ENCODE data around the gene CST5.
"Not testable (repeated sequence)": the region's sequence is repeated elsewhere in the genome, so short reads cannot be mapped to it uniquely, and the experiment has no call there.

The CST5 gene

GRCh38 chr20:23879328-23879798, at the start of gene CST5:
Gene CST5, minus strand, starts transcription at chr20:23879748. Its CDS starts 72 bp downstream, at chr20:23879676.
- DNase-seq (ENCODE audit: extremely low read depth in 1 of 2, low read depth in 1 of 2): no peak

- peak in 1 of 2 donors; percentile 5 for DNase-seq (ENCODE audit: extremely low read depth in 1 of 2, low read depth in 1 of 2)
Observed at GRCh38 chr20:23928788-23929187, 49.2 kb upstream of the CST5 start.

DNA sequence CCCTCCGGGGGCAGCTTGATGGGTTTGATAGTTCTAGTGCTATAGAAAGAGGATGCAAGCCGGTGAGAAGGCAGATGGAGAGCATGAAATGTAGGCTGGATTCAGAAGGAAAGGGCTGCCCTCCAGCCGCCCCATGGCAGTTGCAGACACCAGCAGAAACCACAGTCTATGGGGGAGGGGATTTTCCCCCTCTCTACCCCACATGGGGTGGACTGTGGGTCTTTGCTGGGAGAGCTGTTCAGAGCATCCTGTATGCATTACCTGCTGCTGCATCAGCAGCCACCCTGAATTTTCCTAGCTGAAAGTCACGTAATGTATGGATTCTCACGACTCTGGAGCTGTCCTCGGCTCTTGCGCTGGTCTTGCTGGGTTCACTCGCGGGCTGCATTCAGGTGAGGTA, 48.8 kb upstream of the CST5 start:
- DNase-seq (ENCODE audit: extremely low read depth in 1 of 2, low read depth in 1 of 2): no peak

- DNase-seq (ENCODE audit: extremely low read depth in 1 of 2, low read depth in 1 of 2): no peak
Observed at GRCh38 chr20:23926944-23927872, 47.7 kb upstream of the CST5 start.

DNA sequence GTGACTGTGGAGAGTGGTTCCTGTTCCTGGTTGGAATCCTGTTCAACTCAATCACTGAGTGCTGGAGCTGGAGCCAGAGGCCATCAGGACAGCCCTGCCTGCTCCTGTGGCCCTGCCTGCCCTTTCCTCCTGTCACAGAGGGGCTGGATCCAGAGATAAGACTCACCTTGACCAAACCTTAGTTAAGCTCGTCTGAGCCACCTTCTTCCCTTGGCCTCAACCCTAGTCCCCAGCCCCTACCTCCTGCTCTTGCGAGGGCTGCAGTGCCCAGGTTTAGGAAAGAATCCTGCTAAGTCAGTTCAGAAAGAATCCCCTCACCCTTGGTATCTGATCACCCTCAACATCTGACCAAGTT, 47.0 kb upstream of the CST5 start:
- no peak for DNase-seq (ENCODE audit: extremely low read depth in 1 of 2, low read depth in 1 of 2)

- DNase-seq (ENCODE audit: extremely low read depth in 1 of 2, low read depth in 1 of 2): no peak
Observed at GRCh38 chr20:23925789-23926525, 46.4 kb upstream of the CST5 start.

- no peak for DNase-seq (ENCODE audit: extremely low read depth in 1 of 2, low read depth in 1 of 2)
Observed at GRCh38 chr20:23924751-23925150, 45.2 kb upstream of the CST5 start.

- no peak for DNase-seq (ENCODE audit: extremely low read depth in 1 of 2, low read depth in 1 of 2)
Observed at GRCh38 chr20:23923891-23924435, 44.4 kb upstream of the CST5 start.

DNA sequence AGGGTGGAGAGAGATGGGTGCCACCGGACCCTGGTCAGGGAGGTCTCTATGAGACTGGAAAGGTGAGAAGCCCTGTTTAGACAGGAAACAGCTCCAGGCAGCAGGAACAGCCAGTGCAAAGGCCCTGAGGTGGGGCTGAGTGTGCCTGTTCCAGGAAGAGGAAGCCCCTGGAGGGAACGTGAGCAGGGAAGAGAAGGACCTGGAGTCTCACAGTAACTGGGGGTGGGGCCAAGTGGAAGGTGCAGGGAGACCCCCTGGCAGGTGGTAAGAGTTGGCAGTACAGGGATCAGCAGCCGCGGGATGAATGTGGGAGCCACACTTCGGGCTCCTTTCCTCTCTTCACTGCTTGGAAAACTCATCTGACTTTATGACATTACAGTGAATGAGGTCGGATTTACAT, 43.8 kb upstream of the CST5 start:
- DNase-seq (ENCODE audit: extremely low read depth in 1 of 2, low read depth in 1 of 2): no peak

DNA sequence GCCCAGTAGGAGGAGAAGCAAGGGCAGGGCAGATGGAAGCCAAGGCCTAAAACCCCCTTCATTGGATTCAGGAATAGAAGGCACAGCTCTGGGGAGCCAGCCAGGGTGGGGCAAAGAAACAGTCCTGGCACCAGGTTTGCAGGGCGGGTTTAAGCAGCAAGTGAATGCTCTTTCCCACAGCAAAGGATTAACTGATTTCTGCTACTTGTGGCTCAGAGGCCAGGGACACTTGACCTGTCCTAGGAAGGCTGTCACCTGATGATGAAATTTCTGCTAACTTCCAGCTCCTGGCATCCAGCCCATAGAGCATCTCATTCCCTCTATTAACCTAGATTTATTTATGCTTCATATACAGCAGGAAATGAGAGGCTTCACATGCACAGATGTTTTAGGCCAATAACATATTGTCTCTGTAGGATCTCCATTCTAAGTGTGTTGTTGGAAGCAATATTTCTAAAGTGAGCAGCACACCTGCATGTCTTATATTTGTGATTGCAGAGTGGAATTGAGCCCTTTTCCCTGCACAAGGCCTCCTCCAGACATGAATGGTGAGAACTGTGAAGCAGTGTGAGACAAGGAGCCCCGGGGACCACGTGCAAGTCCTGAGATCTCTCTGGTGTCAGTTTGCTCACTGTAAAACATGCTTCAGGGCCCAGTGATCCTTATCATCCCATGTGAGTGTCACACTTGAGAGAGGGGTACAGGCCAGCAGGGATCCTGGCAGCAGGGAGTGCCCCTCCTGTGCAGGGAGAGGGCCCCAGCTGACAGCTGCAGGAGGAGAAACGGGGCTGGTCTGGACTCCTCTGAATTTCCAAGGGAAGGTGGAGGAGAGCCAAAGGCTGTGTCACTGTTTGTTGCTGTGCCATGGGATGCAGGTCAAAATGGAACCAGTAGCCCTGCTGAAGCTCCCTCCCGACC, 41.1 kb upstream of the CST5 start:
- no peak for DNase-seq (ENCODE audit: extremely low read depth in 1 of 2, low read depth in 1 of 2)

GRCh38 chr20:23918896-23919295, 39.3 kb upstream of the CST5 start:
- no peak for DNase-seq (ENCODE audit: extremely low read depth in 1 of 2, low read depth in 1 of 2)

- no peak for DNase-seq (ENCODE audit: extremely low read depth in 1 of 2, low read depth in 1 of 2)
Observed at GRCh38 chr20:23918101-23918862, 38.7 kb upstream of the CST5 start.

- no peak for DNase-seq (ENCODE audit: extremely low read depth in 1 of 2, low read depth in 1 of 2)
Observed at GRCh38 chr20:23917024-23917725, 37.6 kb upstream of the CST5 start.

DNA sequence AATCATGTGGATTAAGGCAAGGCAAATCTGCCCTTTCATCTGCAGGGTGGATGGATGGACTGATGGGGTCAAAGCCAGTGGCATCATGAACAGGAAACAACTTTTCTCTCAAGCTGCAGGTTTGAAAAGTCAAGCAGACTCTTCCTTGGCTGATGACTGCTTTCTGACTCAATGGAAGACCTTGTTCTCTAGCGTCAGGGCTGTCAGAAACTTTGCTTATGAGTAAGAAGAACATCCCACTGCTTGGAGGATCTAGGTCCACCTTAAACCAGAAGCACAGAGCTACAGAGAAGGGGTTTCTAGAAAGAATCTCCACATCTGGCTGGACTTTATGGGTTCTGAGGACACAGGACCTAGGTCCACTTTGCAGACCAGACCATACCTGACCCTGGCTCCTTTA, 36.3 kb upstream of the CST5 start:
- no peak for DNase-seq (ENCODE audit: extremely low read depth in 1 of 2, low read depth in 1 of 2)

DNA sequence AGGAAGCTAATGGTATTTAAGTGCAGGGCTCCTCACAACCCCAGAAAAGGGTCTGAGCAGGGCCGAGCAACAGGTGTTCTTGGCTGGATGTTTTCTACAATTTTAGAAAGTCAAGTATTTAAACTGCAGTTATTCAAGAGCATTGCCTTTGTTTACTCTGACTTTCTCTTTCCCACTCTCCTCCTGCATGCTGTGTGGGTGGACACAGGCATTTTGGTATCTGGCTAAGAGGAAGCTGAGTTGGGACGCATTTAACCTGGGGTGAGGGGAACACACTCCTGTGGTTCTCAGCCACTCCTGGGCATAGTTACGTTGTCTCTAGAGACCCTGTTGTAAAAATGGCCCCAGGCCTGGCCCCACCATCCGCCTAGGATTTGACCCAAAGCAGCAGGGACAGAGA, 34.9 kb upstream of the CST5 start:
- DNase-seq (ENCODE audit: extremely low read depth in 1 of 2, low read depth in 1 of 2): not testable (repeated sequence)

DNA sequence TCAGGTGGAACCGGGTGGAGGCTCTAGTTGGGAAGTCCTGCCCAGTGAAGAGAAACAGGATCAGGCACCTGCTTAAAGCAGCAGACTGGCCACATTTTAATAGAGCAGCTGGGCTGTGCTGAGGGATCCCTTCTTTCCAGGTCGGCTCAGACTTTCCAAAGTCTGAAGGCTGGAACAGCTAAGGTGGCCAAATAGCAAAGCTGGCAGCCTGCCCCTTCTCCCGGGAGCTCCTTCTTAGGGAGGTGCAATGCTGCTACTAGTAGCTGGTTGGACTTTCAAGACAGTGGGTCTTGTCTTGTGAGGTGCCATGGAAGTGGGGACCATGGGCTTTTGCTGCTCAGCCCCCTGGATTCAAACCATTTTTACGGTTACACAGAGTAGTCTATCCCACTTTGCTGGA, 30.7 kb upstream of the CST5 start:
- DNase-seq (ENCODE audit: extremely low read depth in 1 of 2, low read depth in 1 of 2): no peak

- no peak for DNase-seq (ENCODE audit: extremely low read depth in 1 of 2, low read depth in 1 of 2)
Observed at GRCh38 chr20:23909390-23909789, 29.8 kb upstream of the CST5 start.

GRCh38 chr20:23907579-23907978, 28.0 kb upstream of the CST5 start:
- no peak for DNase-seq (ENCODE audit: extremely low read depth in 1 of 2, low read depth in 1 of 2)

DNA sequence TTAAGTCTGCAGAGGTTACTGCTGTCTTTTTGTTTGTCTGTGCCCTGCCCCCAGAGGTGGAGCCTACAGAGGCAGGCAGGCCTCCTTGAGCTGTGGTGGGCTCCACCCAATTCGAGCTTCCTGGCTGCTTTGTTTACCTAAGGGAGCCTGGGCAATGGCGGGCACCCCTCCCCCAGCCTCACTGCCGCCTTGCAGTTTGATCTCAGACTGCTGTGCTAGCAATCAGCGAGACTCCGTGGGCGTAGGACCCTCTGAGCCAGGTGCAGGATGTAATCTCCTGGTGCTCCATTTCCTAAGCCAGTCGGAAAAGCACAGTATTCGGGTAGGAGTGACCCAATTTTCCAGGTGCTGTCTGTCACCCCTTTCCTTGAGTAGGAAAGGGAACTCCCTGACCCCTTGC, 22.8 kb upstream of the CST5 start:
- not testable (repeated sequence) for DNase-seq (ENCODE audit: extremely low read depth in 1 of 2, low read depth in 1 of 2)

Data from stimulated activated CD8-positive, alpha-beta memory T cell treated with anti-CD3 and anti-CD28 coated beads, Interleukin-7, amount 100 ng/mL, for 48 hours (primary cell).